Activated CD4-positive, alpha-beta T cell treated with anti-CD3 and anti-CD28 coated beads, Interleukin-2, Interleukin-6, amounts not matched to agents 100 ng/mL and 50 ng/mL, durations not matched to agents 16 hours and 8 hours (primary cell): ENCODE measurements around the gene MTCL1.
A peak's percentile ranks its signal among the peaks of the same experiment; 100 is the strongest.
"Not testable (repeated sequence)": the region's sequence is repeated elsewhere in the genome, so short reads cannot be mapped to it uniquely, and the experiment has no call there.

Experiments
- DNase-seq: peaks from one replicate; pipeline ENCODE4 v3.0.0-alpha.2; 2020

Gene MTCL1

GRCh38 chr18:8745355-8746014, 40.1 kb downstream of the MTCL1 start:
- no peak for DNase-seq

- DNase-seq: no peak
Observed at GRCh38 chr18:8747440-8747937, 42.1 kb downstream of the MTCL1 start.

GRCh38 chr18:8749492-8749891, 44.1 kb downstream of the MTCL1 start:
- DNase-seq: no peak

GRCh38 chr18:8750954-8751415, 45.6 kb downstream of the MTCL1 start:
- no peak for DNase-seq

- DNase-seq: no peak
Observed at GRCh38 chr18:8751692-8752091, 46.3 kb downstream of the MTCL1 start.

- DNase-seq: no peak
Observed at GRCh38 chr18:8752329-8752728, 47.0 kb downstream of the MTCL1 start.

- DNase-seq: peak; percentile 16
Observed at GRCh38 chr18:8754995-8755960, 49.9 kb downstream of the MTCL1 start.

GRCh38 chr18:8756571-8756970, 51.2 kb downstream of the MTCL1 start:
- no peak for DNase-seq

- no peak for DNase-seq
Observed at GRCh38 chr18:8757396-8757997, 52.1 kb downstream of the MTCL1 start.

GRCh38 chr18:8758466-8758865, 53.1 kb downstream of the MTCL1 start:
- DNase-seq: no peak

- DNase-seq: no peak
Observed at GRCh38 chr18:8760984-8761383, 55.6 kb downstream of the MTCL1 start.

GRCh38 chr18:8761535-8761934, 56.2 kb downstream of the MTCL1 start:
- DNase-seq: not testable (repeated sequence)

- DNase-seq: no peak
Observed at GRCh38 chr18:8762968-8763367, 57.6 kb downstream of the MTCL1 start.

- DNase-seq: no peak
Observed at GRCh38 chr18:8763611-8764010, 58.3 kb downstream of the MTCL1 start.

- DNase-seq: no peak
Observed at GRCh38 chr18:8765783-8766463, 60.6 kb downstream of the MTCL1 start.

- DNase-seq: no peak
Observed at GRCh38 chr18:8766559-8767293, 61.4 kb downstream of the MTCL1 start.

- no peak for DNase-seq
Observed at GRCh38 chr18:8767340-8767739, 62.0 kb downstream of the MTCL1 start.

- no peak for DNase-seq
Observed at GRCh38 chr18:8769509-8770095, 64.2 kb downstream of the MTCL1 start.

- no peak for DNase-seq
Observed at GRCh38 chr18:8770657-8771056, 65.3 kb downstream of the MTCL1 start.

- no peak for DNase-seq
Observed at GRCh38 chr18:8771930-8772329, 66.6 kb downstream of the MTCL1 start.

GRCh38 chr18:8773980-8774379, 68.6 kb downstream of the MTCL1 start:
- DNase-seq: no peak
